AG09319 (cell line): ENCODE data around the gene ZNF221.
A peak's percentile ranks its signal among the peaks of the same experiment; 100 is the strongest.
"Not testable (repeated sequence)": the region's sequence is repeated elsewhere in the genome, so short reads cannot be mapped to it uniquely, and the experiment has no call there.

Experiments
- DNase-seq: peaks from one replicate; pipeline ENCODE4 v3.0.0-alpha.2; 2010; ENCODE audit warnings: low read depth; ENCODE audit errors: extremely low read depth
- CTCF ChIP-seq: IDR thresholded peaks from 2 replicates; pipeline ENCODE4 v1.5.1; 2011; ENCODE audit warnings: low read depth, mild to moderate bottlenecking, inconsistent platforms, low read length, moderate library complexity

Gene ZNF221

GRCh38 chr19:43936188-43936587 is 14.8 kb upstream of the ZNF221 start:
- no peak for DNase-seq
- TF ChIP-seq CTCF: no peak

- DNase-seq: no peak
- no peak for TF ChIP-seq CTCF
These were observed 11.3 kb upstream of the ZNF221 start for GRCh38 chr19:43939557-43940260.

GRCh38 chr19:43940719-43941118 is 10.3 kb upstream of the ZNF221 start:
- TF ChIP-seq CTCF: no peak
- no peak for DNase-seq

- TF ChIP-seq CTCF: no peak
- DNase-seq: no peak
These were observed 9.8 kb upstream of the ZNF221 start for GRCh38 chr19:43941209-43941608.

- DNase-seq: not testable (repeated sequence)
These were observed 3.6 kb upstream of the ZNF221 start for GRCh38 chr19:43947412-43947811.

GRCh38 chr19:43949803-43950202 is 1.2 kb upstream of the ZNF221 start:
- not testable (repeated sequence) for DNase-seq

GRCh38 chr19:43956827-43957226 is 5.8 kb downstream of the ZNF221 start:
- no peak for DNase-seq
- TF ChIP-seq CTCF: no peak

GRCh38 chr19:43957891-43958290 is 6.9 kb downstream of the ZNF221 start:
- TF ChIP-seq CTCF: no peak
- DNase-seq: peak; percentile 86
